SU-DHL-6 (cell line): Measurements from ENCODE around the gene DOCK10.

Source experiments
- H2AFZ ChIP-seq: fragments of 200-600 bp; sonication (generic); 2 replicates; pipeline ENCODE4 v1.6.1; 2014; ENCODE audit warnings: low read depth, mild to moderate bottlenecking, moderate library complexity, mixed read lengths, antibody characterized with exemption, low read length; ENCODE audit not compliant: severe bottlenecking
- H3F3A ChIP-seq: fragments of 200-600 bp; shearing (Covaris generic); 2 replicates; pipeline ENCODE4 v1.6.0; 2016; ENCODE audit warnings: antibody characterized with exemption, mild to moderate bottlenecking; ENCODE audit not compliant: insufficient read depth
- H3K27ac ChIP-seq: fragments of 200-600 bp; sonication (generic); 2 replicates; pipeline ENCODE4 v1.5.1; 2016; ENCODE audit warnings: low read depth, mild to moderate bottlenecking, low read length, moderate library complexity, mixed read lengths
- H3K27me3 ChIP-seq: fragments of 200-600 bp; sonication (generic), shearing (Covaris generic); 2 replicates; pipeline ENCODE4 v1.6.0; 2014; ENCODE audit warnings: mild to moderate bottlenecking, low read length
- H3K36me3 ChIP-seq: fragments of 200-600 bp; sonication (generic); 2 replicates; pipeline ENCODE4 v1.6.1; 2014; ENCODE audit warnings: mild to moderate bottlenecking, low read length, mixed read lengths
- H3K4me2 ChIP-seq: fragments of 300-600, 200-600 bp; shearing (Covaris generic), sonication (generic); 2 replicates; pipeline ENCODE4 v1.6.0; 2014; ENCODE audit warnings: low read length, low read depth, mild to moderate bottlenecking; ENCODE audit not compliant: poor library complexity, severe bottlenecking
- H3K4me3 ChIP-seq: fragments of 200-600 bp; sonication (generic); 2 replicates; pipeline ENCODE4 v1.5.1; 2014; ENCODE audit warnings: antibody characterized with exemption, low read length, mild to moderate bottlenecking, mixed read lengths; ENCODE audit not compliant: insufficient read depth, poor library complexity, severe bottlenecking
- H3K79me2 ChIP-seq: fragments of 200-600 bp; sonication (generic); 2 replicates; pipeline ENCODE4 v1.6.1; 2014; ENCODE audit warnings: mild to moderate bottlenecking, low read length, moderate library complexity; ENCODE audit not compliant: insufficient read depth
- H3K9ac ChIP-seq: fragments of 200-600 bp; sonication (generic); 2 replicates; pipeline ENCODE4 v1.7.0; 2014; ENCODE audit warnings: mild to moderate bottlenecking, low read length
- H3K9me2 ChIP-seq: fragments of 200-600 bp; sonication (generic); replicated peaks from 2 replicates; pipeline ENCODE4 v1.6.1; 2014; ENCODE audit warnings: low read length; ENCODE audit not compliant: insufficient read depth
- H3K9me3 ChIP-seq: fragments of 200-600 bp; sonication (generic); 2 replicates; pipeline ENCODE4 v1.6.1; 2014; ENCODE audit warnings: low read length, mixed read lengths; ENCODE audit not compliant: insufficient read depth
- H4K20me1 ChIP-seq: fragments of 200-600 bp; sonication (generic); 2 replicates; pipeline ENCODE4 v1.6.1; 2014; ENCODE audit warnings: low read depth, mild to moderate bottlenecking, antibody characterized with exemption, low read length, moderate library complexity, mixed read lengths
- CTCF ChIP-seq: fragments of 200-600 bp; sonication (generic); IDR thresholded peaks from one replicate; pipeline ENCODE4 v1.5.1; 2017; ENCODE audit warnings: antibody characterized with exemption, mild to moderate bottlenecking, low read length, moderate library complexity; ENCODE audit not compliant: insufficient read depth, poor library complexity, severe bottlenecking
- EZH2phosphoT487 ChIP-seq: fragments of 200-600 bp; sonication (generic), shearing (Covaris generic); conservative IDR thresholded peaks from 2 replicates; pipeline ENCODE4 v1.6.1; 2018; ENCODE audit warnings: mild to moderate bottlenecking, antibody characterized with exemption, low read length, moderate library complexity, mixed read lengths

DOCK10 gene

GRCh38 chr2:225027061-225027762, 15.1 kb downstream of the DOCK10 start:
- Histone ChIP-seq H3K27ac (no peak overlapping the region), H3K9ac (no peak overlapping the region), H3K27me3 (no peaks in the 10 kb centered on the region; the same call in 1 of the 2 replicates), H3K9me3 (no peaks in the 10 kb centered on the region), H4K20me1 (no peaks in the 10 kb centered on the region), H3K79me2 (no peaks in the 10 kb centered on the region), H3K4me2 (no peak overlapping the region), H3K4me3 (no peak overlapping the region), H3K9me2 (no peaks in the 10 kb centered on the region), H3K36me3 (no peaks in the 10 kb centered on the region), H2AFZ (no peak overlapping the region), H3F3A (no peaks in the 10 kb centered on the region)
- no peak for TF ChIP-seq EZH2phosphoT487
- no peak for TF ChIP-seq CTCF

- H3K9me3 ChIP-seq = no peaks in the 10 kb centered on the region
- H3K79me2 ChIP-seq = no peaks in the 10 kb centered on the region
- no peaks in the 10 kb centered on the region for H3F3A ChIP-seq
- H3K4me2 ChIP-seq = no peak overlapping the region
- no peak overlapping the region for H3K9ac ChIP-seq
- H2AFZ ChIP-seq = no peak overlapping the region
- TF ChIP-seq EZH2phosphoT487 = no peak
- TF ChIP-seq CTCF = no peak
- H3K27ac ChIP-seq = no peak overlapping the region
- no peaks in the 10 kb centered on the region for H4K20me1 ChIP-seq
- H3K4me3 ChIP-seq = no peak overlapping the region
- H3K36me3 ChIP-seq = no peaks in the 10 kb centered on the region
- no peaks in the 10 kb centered on the region for H3K9me2 ChIP-seq
- no peaks in the 10 kb centered on the region; the same call in 1 of the 2 replicates for H3K27me3 ChIP-seq
Measured at GRCh38 chr2:225025917-225026571, 16.2 kb downstream of the DOCK10 start.

- no peak overlapping the region for H3K4me2 ChIP-seq
- H3K36me3 ChIP-seq = no peaks in the 10 kb centered on the region
- H3K27me3 ChIP-seq = no peaks in the 10 kb centered on the region; the same call in 1 of the 2 replicates
- no peaks in the 10 kb centered on the region for H3F3A ChIP-seq
- no peak overlapping the region for H3K9ac ChIP-seq
- no peaks in the 10 kb centered on the region for H3K79me2 ChIP-seq
- H3K9me3 ChIP-seq = no peaks in the 10 kb centered on the region
- H3K4me3 ChIP-seq = no peak overlapping the region
- no peak for TF ChIP-seq EZH2phosphoT487
- TF ChIP-seq CTCF = no peak
- H3K9me2 ChIP-seq = no peaks in the 10 kb centered on the region
- no peaks in the 10 kb centered on the region for H4K20me1 ChIP-seq
- H2AFZ ChIP-seq = no peak overlapping the region
- no peak overlapping the region for H3K27ac ChIP-seq
Measured at GRCh38 chr2:225022188-225022587, 20.1 kb downstream of the DOCK10 start.
